WTC11 (cell line): ENCODE measurements around the gene GRB10.

Source experiments
- CBFB ChIP-seq: sonication (generic); formaldehyde crosslinking; IDR thresholded peaks from 2 replicates; pipeline ENCODE4 v1.8.1; 2022; ENCODE audit warnings: mild to moderate bottlenecking, low read depth, missing genetic modification reagents
- CREB1 ChIP-seq: sonication (generic); formaldehyde crosslinking; IDR thresholded peaks from 2 replicates; pipeline ENCODE4 v1.8.0; 2023; ENCODE audit warnings: mild to moderate bottlenecking, missing genetic modification reagents
- ESRRA ChIP-seq: sonication (generic); formaldehyde crosslinking; IDR thresholded peaks from 2 replicates; pipeline ENCODE4 v1.8.1; 2022; ENCODE audit warnings: mild to moderate bottlenecking, missing genetic modification reagents, borderline replicate concordance
- MXD4 ChIP-seq: fragments of 250-450 bp; sonication (Bioruptor Pico); IDR thresholded peaks from 2 replicates; pipeline ENCODE4 v1.8.0; 2021; ENCODE audit warnings: mild to moderate bottlenecking, moderate library complexity, borderline replicate concordance
- NFATC4 ChIP-seq: fragments of 250-450 bp; sonication (Bioruptor Pico); IDR thresholded peaks from 2 replicates; pipeline ENCODE4 v1.9.0; 2021; ENCODE audit warnings: mild to moderate bottlenecking
- TF ChIP-seq, protein P1 (sequence below): fragments of 200-600 bp; IDR thresholded peaks from 2 replicates; pipeline ENCODE4 v1.8.0; 2022; ENCODE audit warnings: antibody characterized with exemption
- TF ChIP-seq, protein P2 (sequence below): sonication (generic); formaldehyde crosslinking; conservative IDR thresholded peaks from 2 replicates; pipeline ENCODE4 v1.8.1; 2023; ENCODE audit warnings: mild to moderate bottlenecking, low read depth, missing genetic modification reagents, moderate library complexity

DNA sequence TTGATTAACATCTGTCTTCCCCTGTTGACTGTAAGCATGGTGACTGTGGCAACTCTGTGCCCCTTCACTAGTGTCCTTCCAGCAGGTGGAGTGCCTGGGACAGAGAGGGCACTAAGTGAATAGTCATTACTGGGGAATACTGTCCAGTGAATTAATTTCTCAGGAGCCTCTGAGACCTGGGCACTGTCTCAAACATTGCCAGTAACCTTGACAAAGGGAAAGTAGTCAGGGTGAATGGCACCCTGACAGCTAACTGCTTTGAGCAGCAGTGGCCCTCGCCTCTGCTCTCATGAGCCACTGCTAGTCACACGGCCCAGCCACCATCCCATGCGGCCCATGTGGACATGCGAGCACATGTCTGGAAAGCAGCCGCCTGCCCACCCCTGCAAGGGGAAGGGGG is 13.1 kb upstream of the GRB10 start:
- TF ChIP-seq, protein P1, sequence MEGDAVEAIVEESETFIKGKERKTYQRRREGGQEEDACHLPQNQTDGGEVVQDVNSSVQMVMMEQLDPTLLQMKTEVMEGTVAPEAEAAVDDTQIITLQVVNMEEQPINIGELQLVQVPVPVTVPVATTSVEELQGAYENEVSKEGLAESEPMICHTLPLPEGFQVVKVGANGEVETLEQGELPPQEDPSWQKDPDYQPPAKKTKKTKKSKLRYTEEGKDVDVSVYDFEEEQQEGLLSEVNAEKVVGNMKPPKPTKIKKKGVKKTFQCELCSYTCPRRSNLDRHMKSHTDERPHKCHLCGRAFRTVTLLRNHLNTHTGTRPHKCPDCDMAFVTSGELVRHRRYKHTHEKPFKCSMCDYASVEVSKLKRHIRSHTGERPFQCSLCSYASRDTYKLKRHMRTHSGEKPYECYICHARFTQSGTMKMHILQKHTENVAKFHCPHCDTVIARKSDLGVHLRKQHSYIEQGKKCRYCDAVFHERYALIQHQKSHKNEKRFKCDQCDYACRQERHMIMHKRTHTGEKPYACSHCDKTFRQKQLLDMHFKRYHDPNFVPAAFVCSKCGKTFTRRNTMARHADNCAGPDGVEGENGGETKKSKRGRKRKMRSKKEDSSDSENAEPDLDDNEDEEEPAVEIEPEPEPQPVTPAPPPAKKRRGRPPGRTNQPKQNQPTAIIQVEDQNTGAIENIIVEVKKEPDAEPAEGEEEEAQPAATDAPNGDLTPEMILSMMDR, result no peak
- TF ChIP-seq CBFB (CRISPR knock-in tag) (no peak), NFATC4 (no peak), CREB1 (CRISPR knock-in tag) (no peak), ESRRA (CRISPR knock-in tag) (no peak), MXD4 (CRISPR knock-in tag) (no peak)
- TF ChIP-seq, protein P2, sequence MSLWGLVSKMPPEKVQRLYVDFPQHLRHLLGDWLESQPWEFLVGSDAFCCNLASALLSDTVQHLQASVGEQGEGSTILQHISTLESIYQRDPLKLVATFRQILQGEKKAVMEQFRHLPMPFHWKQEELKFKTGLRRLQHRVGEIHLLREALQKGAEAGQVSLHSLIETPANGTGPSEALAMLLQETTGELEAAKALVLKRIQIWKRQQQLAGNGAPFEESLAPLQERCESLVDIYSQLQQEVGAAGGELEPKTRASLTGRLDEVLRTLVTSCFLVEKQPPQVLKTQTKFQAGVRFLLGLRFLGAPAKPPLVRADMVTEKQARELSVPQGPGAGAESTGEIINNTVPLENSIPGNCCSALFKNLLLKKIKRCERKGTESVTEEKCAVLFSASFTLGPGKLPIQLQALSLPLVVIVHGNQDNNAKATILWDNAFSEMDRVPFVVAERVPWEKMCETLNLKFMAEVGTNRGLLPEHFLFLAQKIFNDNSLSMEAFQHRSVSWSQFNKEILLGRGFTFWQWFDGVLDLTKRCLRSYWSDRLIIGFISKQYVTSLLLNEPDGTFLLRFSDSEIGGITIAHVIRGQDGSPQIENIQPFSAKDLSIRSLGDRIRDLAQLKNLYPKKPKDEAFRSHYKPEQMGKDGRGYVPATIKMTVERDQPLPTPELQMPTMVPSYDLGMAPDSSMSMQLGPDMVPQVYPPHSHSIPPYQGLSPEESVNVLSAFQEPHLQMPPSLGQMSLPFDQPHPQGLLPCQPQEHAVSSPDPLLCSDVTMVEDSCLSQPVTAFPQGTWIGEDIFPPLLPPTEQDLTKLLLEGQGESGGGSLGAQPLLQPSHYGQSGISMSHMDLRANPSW (CRISPR knock-in tag), result no peak
